Amygdala (tissue), 56 donors: ENCODE measurements around the gene CCZ1.
"Not testable (repeated sequence)": the region's sequence is repeated elsewhere in the genome, so short reads cannot be mapped to it uniquely, and the experiment has no call there.

Source experiments
- DNase-seq, 56 donors: peaks; one replicate each; lab custom pipeline; 2025; lab: John Stamatoyannopoulos, UW

Gene CCZ1

GRCh38 chr7:5898480-5899224 is at the start of gene CCZ1:
Gene CCZ1 (plus strand): TSS chr7:5898733. CDS start chr7:5898800, 67 bp downstream.
- DNase-seq: peak in 35 of 56 donors; percentile 8 to 82 (median 40)

GRCh38 chr7:5850944-5851343 is 47.6 kb upstream of the CCZ1 start:
- DNase-seq: no peak

GRCh38 chr7:5854738-5855137 is 43.8 kb upstream of the CCZ1 start:
- DNase-seq: no peak

- DNase-seq: not testable (repeated sequence)
Measured at GRCh38 chr7:5857041-5857575, 41.4 kb upstream of the CCZ1 start.

GRCh38 chr7:5858494-5858893 is 40.0 kb upstream of the CCZ1 start:
- DNase-seq: not testable (repeated sequence)

- not testable (repeated sequence) for DNase-seq
Measured at GRCh38 chr7:5861281-5861680, 37.3 kb upstream of the CCZ1 start.

- not testable (repeated sequence) for DNase-seq
Measured at GRCh38 chr7:5862753-5863366, 35.7 kb upstream of the CCZ1 start.

- DNase-seq: peak in 8 of 56 donors; percentile 4 to 38 (median 8)
Measured at GRCh38 chr7:5865279-5865931, 33.1 kb upstream of the CCZ1 start.

- no peak for DNase-seq
Measured at GRCh38 chr7:5867060-5867459, 31.5 kb upstream of the CCZ1 start.

GRCh38 chr7:5868928-5869341 is 29.6 kb upstream of the CCZ1 start:
- not testable (repeated sequence) for DNase-seq

- peak in 6 of 56 donors; percentile 1 to 14 (median 6) for DNase-seq
Measured at GRCh38 chr7:5869691-5870090, 28.8 kb upstream of the CCZ1 start.

- peak in 11 of 56 donors; percentile 9 to 40 (median 17) for DNase-seq
Measured at GRCh38 chr7:5870311-5870710, 28.2 kb upstream of the CCZ1 start.

- peak in 22 of 56 donors; percentile 7 to 61 (median 30) for DNase-seq
Measured at GRCh38 chr7:5872326-5872725, 26.2 kb upstream of the CCZ1 start.

- DNase-seq: not testable (repeated sequence)
Measured at GRCh38 chr7:5879591-5879990, 18.9 kb upstream of the CCZ1 start.

GRCh38 chr7:5880106-5880505 is 18.4 kb upstream of the CCZ1 start:
- peak in 3 of 56 donors; percentile 8 to 24 (median 19) for DNase-seq

GRCh38 chr7:5884431-5884830 is 14.1 kb upstream of the CCZ1 start:
- not testable (repeated sequence) for DNase-seq

- not testable (repeated sequence) for DNase-seq
Measured at GRCh38 chr7:5888021-5888420, 10.5 kb upstream of the CCZ1 start.

GRCh38 chr7:5890244-5890643 is 8.3 kb upstream of the CCZ1 start:
- not testable (repeated sequence) for DNase-seq

GRCh38 chr7:5892498-5892897 is 6.0 kb upstream of the CCZ1 start:
- no peak for DNase-seq

- peak in 22 of 56 donors; percentile 5 to 58 (median 20) for DNase-seq
Measured at GRCh38 chr7:5897369-5897919, 1.1 kb upstream of the CCZ1 start.

- DNase-seq: not testable (repeated sequence)
Measured at GRCh38 chr7:5903002-5903401, 4.5 kb downstream of the CCZ1 start.
